ENCODE measurements around the gene GIMAP4.
"Not testable (repeated sequence)": the region's sequence is repeated elsewhere in the genome, so short reads cannot be mapped to it uniquely, and the experiment has no call there.

Gene GIMAP4

DNA sequence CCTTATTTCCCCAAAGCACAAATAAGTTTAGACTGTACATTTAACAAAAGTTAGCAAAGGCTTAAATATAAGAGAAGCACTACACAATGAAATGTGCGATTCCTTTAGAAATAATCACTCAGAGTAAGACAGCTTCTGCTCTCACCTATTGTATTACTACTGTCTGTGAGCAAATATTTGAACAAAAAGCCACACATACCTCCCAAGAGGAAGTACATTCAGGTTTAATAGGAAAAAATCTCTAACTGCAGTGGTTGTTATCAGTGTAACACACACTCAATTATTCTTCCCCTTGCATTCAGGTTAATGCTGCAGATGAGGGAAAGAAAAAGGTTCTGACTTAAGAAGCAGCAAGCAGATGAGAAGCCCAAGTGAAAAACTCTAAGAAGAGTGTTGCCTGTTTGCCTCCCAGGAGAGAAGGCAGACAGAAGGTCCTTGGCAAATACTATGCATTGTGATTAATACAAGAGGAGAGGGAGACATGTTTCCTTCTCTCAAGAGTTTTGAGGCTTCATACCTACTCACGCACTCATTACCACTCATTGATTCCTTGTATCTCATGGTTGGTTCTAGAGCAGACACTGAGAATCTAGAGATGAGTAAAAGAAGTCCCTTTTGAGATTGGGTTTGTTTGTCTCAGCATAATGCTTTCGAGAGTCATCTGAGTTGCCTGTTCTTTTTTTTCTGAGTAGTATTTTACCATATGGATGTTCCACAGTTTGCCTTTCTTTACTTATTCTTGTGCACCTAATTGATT is 13.6 kb downstream of the GIMAP4 start:
- no peak for DNase-seq

DNA sequence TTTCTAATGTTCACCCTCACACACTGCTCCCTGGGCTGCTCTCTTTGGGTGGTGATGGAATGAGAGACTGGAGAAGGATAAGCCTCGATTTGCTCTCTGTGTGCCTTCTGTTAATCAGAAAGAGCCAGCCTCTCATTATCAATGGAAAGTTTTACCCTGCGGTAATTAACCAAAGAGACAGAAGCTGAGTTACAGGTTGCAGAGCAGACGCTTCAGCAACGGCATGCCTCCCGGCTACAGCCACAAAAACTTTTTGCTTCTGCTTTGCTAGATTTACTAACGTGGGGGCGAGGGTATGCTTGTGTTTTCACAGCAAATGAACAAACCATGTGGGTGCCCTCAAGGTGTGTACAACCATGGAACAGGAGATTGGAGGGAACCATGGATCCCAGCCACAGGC is 18.0 kb downstream of the GIMAP4 start:
- DNase-seq = no peak

DNA sequence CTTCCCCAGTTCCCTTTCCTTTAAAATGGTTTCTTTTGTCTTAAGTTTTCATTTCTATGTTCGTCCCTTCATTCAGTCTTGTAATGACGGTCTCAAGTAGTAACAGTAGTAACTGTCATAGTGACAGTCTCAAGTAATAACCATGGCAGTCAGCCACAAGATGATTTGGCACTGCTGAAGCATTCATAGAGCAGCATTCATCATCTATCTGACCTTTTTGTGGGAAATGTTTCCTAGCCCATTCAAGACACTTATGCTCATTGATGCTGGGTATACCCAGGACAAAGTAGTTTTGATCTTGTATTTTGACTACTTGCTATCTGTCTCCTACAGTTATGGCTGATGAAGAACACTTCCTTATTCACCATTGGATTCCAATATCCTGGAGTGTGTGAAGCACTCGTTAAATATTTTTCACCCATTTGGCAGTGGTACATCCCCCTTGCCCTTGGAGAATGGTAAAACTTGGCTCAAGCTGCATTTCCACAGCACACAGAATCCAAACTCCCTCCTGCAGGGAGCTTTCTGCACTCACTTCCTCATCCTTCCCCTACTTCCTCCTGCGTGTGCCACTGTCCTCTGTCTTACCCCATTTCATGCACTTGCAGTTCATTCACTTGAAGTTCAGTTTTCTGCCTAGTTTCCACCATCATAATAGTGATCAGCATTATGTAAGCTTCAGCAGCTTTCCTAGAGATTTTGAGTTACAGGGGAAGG is 19.0 kb downstream of the GIMAP4 start:
- DNase-seq = no peak

DNA sequence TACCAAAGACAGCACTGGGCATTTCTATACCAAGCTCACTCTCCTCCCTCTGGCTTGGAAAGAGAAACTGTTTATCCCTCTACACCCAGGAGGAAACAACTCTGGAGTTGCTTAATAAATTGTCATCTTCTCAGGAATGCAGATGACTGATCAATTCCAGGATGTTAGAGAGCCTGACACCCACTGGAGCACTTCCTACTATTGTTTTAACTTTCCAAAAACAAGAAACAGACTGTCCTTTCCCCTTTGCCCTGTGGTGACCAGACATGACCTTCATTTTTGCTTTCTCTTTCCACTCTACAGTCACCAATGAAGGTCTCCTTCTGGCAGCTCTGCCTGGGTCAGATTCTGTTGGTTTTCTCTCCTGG is 19.6 kb downstream of the GIMAP4 start:
- no peak for DNase-seq

DNA sequence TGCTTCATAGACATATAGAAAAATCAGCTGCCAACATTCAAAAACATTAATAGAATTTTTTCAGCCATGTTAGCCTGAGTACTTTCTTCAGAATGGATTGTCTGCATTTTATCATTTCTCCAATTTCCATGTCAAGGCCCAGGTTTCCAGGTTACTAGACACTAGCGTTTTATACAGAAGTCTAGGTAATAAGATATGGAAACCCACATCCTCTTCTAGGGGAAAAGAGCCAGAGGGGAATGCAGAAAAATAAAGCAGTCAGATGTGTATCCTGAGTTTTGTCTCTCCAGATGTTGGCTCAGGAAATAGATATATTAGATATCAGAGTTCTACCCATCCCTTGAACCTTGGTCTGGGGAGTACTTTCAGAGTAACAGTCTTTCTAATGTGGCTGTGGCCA is 20.4 kb downstream of the GIMAP4 start:
- DNase-seq = no peak

DNA sequence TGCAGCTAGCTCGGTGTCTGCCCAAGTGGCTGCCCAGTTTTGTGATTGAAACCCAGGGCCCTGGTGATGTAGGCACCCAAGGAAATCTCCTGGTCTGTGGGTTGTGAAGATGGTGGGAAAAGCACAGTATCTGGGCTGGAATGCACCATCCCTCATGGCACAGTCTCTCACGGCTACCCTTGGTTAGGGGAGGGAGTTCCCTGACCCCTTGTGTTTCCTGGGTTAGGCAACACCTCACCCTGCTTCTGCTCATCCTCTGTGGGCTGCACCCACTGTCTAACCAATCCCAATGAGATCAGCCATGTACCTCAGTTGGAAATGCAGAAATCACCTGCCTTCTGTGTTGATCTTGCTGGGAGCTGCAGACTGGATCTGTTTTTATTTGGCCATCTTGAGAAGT is 27.6 kb downstream of the GIMAP4 start:
- DNase-seq = no peak

DNA sequence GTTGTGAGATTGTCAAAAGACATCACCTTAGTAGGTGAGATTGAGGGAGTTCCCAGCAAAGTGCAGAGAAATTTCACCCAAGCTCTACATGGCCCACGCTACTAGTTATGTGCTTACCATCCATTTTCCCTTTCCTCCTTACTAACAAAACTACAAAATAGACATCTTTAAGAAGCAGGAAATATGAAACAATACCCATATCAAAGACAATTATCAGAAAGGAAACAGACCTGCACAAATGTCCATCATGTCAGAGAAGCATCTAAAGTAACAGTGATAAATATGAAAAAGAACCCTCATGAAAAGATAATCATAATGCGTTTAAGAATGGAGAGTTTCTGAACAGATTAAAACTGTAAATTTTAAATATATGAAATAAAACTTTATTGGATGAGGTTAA is 28.2 kb downstream of the GIMAP4 start:
- DNase-seq = no peak

DNA sequence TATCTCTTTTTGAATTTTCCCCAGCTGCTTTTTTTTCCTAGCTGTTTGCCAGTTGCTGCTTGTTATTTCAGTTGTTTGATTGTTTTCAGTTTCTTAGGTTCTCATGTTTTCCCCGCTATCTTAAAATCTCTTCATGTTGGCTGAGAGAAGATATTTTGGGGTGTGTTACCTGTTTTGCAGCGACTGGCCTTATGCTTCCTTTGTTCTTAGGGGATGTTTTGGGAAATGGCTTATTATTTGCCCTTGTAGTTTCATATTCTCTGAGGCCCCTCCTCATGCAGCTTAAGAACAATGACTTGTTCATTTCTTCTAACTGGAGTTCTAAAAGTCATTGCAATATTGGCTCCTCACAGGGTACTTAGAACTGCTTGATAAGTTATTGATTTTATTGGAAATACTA is 36.4 kb downstream of the GIMAP4 start:
- DNase-seq = not testable (repeated sequence)

DNA sequence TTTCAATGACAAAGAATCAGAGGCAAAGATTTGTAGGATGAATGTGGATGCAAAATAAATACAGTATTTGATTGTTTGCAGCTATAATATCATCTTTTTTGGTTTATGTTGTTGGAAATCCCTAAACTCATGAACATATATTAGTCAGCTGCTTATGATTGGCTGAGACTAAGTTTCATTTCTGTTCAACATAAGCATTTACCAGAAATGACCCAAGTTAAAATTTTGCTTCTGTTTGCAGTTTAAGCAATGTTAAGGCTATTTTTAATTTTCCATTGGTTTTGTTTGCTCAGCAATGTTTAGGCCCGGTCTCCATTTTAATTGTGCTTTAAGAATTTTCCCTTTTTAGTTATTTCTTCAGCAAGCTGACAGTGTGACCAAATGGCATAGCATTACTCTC is 43.0 kb downstream of the GIMAP4 start:
- no peak for DNase-seq

DNA sequence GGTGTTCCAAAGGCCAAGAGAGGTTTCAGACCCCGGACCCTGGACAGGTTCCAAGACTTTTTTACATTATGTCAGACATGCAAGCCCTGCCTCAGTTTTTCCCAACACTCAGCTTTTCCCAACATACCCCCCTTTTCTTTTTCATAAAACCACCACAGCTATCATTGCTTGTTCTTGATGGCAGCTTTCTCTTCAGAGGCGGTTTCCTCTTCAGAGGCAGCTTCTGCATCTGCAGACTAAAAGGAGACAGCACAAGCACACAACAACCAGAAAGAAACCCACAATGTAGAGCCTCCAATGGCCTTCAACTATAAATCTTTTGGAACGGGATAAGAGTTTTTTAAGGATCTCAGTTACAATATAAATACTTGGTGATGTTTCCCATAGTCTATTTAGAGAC is 45.7 kb downstream of the GIMAP4 start:
- DNase-seq = no peak

DNA sequence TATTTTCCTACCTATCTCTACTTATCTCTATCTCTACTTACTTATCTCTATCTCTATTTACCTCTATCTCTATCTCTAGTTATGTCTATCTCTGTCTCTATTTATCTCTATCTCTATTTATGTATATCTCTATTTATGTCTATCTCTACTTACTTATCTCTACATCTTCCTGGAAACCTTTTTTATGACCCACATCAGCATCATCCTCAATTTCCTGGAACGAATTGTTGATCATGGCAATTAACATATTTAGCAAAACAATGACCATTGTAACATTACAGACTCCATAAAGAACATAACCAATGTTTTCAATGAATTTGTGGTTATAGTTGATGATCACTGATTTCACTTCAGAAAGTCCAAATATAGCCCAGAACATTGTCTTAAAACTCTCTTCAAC is 46.7 kb downstream of the GIMAP4 start:
- no peak for DNase-seq

DNA sequence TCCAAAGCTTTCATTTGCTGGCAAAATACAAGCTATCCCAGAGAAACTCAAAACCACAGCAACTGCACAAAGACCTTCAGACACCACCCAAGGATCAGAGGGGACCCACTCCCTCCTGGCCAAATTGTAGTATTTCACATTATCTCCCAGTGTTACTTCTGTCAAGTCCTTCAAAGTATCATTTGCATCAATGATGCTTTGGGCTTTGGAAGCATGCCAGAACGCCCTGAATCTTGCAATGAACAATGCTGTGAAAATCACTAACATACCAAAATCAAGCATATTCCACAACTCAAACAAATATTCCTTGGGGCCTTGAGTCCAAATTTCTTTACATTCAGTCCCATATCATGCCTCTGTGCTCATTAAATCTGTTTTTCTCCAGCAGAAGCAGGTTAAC is 47.2 kb downstream of the GIMAP4 start:
- DNase-seq = not testable (repeated sequence)

DNA sequence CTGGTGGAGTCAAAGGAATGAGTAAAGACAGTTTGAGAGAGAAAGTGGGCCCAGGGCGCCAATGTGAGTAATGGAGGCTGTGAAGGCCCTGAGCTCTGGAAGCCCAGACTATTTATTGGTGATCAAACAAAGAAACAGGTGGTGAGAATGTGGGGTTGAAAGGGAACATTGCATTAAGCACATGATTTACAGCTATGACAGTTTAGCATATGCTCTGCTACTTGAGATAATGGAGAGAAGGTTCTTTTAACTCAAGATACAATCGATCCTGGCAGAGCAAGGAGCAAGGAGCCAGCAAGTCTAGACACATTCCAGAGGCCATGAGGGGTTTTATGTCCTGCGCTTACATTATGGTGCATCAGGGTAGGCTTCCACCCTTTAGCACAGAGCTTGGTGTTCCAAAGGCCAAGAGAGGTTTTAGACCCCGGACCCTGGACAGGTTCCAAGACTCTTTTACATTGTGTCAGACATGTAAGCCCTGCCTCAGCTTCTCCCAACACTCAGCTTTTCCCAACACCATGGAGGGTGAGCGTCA is 48.1 kb downstream of the GIMAP4 start:
- DNase-seq = not testable (repeated sequence)

DNA sequence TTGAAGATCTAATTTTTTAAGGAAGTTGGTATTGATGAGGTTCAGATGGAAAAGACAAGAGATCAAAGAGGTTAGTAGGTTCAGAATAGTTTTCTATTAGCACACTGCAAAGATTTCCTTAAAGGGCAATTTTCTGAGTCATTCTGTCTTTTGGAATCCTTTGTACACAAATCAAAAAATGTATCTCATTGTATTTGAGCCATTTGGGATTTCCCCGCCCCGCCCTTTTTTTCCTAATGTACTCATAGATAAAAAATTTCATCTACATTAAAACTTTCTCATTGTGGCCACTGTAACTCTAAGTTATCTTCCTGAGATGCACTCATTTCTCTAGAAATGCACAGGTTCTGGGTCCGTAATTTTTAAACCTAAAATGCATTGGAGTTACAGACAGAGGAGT is 52.9 kb downstream of the GIMAP4 start:
- no peak for DNase-seq

DNA sequence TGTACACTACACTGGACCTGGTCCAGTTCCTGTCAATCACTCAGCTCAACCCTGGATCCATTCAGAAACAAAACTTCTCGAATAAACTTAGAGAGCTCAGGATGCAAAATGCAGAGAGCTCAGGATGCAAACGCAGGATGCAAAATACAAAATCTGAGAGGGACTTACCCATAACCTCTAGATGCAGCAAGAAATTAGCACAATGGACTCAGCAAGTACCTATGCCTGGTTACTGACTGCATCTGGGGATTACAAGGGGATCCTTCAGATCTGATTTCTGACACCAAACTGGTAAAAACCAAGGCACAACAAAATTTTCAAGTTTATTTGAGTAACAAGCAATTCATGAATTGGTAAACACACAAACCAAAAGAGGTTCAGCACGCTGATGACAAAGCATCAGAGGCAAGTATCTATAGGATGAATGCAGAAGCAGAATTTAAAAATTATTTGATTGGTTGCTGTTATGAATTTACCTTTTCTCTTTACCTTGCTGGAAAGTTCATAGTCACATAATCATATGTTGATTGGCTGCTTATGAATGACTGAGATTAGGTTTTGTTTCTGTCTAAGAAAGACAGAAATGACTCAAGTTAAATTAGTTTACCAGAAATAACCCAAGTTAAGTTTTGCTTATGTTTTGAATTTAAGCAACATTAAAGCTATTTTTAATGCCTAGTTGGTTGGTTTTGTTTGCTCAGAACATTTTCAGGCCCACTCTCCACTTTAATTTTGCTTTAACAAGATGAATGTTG is 53.6 kb downstream of the GIMAP4 start:
- no peak for DNase-seq

DNA sequence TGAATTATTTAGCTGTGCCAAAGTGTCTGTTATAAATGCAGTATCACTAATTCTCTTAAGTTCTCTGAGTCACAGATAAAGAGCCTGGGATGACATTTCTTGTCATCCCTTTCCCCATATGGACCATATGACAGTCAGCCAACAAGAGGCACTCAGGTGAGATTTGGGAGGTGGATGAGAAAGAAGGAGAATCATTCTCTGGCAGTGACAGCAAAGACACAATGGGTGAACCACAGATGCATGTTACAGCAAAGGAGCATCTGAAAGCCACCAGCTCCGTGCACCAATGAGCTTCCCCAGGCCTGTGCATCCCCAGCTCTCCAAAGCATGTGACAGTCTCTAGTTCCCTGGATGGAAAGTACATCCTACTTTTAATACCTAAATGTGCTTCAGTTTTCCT is 54.2 kb downstream of the GIMAP4 start:
- no peak for DNase-seq

Measured in activated effector memory CD4-positive, alpha-beta T cell treated with anti-CD3 and anti-CD28 coated beads, Interleukin-2, amount 50 U/mL, for 16 hours (primary cell).